Hepatocyte (in vitro differentiated cells): ENCODE results near the gene ODF2. TPM values are rescaled to one million over a fixed set of nuclear protein-coding genes. Genes with fewer than 3 reads are reported as not detected.

Source experiments
- DNase-seq: peaks from one replicate; pipeline ENCODE4 v3.0.0-alpha.2; 2016; ENCODE audit warnings: low spot score
- H2AFZ ChIP-seq: fragments of 200-600 bp; sonication (generic); 2 replicates; pipeline ENCODE4 v1.6.0; 2016; ENCODE audit warnings: antibody characterized with exemption, mild to moderate bottlenecking
- H3K27ac ChIP-seq: fragments of 200-600 bp; sonication (generic); 2 replicates; pipeline ENCODE4 v1.5.1; 2016; ENCODE audit warnings: mild to moderate bottlenecking
- H3K27me3 ChIP-seq: fragments of 200-600 bp; sonication (generic); 2 replicates; pipeline ENCODE4 v1.6.1; 2016
- H3K36me3 ChIP-seq: fragments of 200-600 bp; sonication (generic); replicated peaks from 2 replicates; pipeline ENCODE4 v1.5.1; 2016; ENCODE audit warnings: low read depth; ENCODE audit not compliant: insufficient read depth
- H3K4me1 ChIP-seq: fragments of 200-600 bp; sonication (generic); 2 replicates; pipeline ENCODE4 v1.5.1; 2016; ENCODE audit warnings: mild to moderate bottlenecking, moderate library complexity; ENCODE audit not compliant: insufficient read depth
- H3K4me2 ChIP-seq: fragments of 200-600 bp; sonication (generic); 2 replicates; pipeline ENCODE4 v1.6.0; 2016
- H3K4me3 ChIP-seq: fragments of 200-600 bp; sonication (generic); 2 replicates; pipeline ENCODE4 v1.5.1; 2016; ENCODE audit warnings: mild to moderate bottlenecking
- H3K79me2 ChIP-seq: fragments of 200-600 bp; sonication (generic); 2 replicates; pipeline ENCODE4 v1.6.0; 2017; ENCODE audit warnings: mild to moderate bottlenecking
- H3K9me2 ChIP-seq: fragments of 200-600 bp; sonication (generic); replicated peaks from 2 replicates; pipeline ENCODE4 v1.6.0; 2017; ENCODE audit warnings: mild to moderate bottlenecking; ENCODE audit not compliant: insufficient read depth
- H3K9me3 ChIP-seq: fragments of 200-600 bp; sonication (generic); 2 replicates; pipeline ENCODE4 v1.5.1; 2016; ENCODE audit warnings: low read depth, mild to moderate bottlenecking
- H4K20me1 ChIP-seq: fragments of 200-600 bp; sonication (generic); 2 replicates; pipeline ENCODE4 v1.6.0; 2016; ENCODE audit warnings: mild to moderate bottlenecking; ENCODE audit not compliant: insufficient read depth, poor library complexity, severe bottlenecking
- CTCF ChIP-seq: fragments of 200-600 bp; sonication (generic); IDR thresholded peaks from 2 replicates; pipeline ENCODE4 v1.5.1; 2016; ENCODE audit warnings: antibody characterized with exemption, mild to moderate bottlenecking; ENCODE audit not compliant: poor library complexity
- EZH2 ChIP-seq: fragments of 200-600 bp; sonication (generic); IDR thresholded peaks from 2 replicates; pipeline ENCODE4 v1.6.1; 2016; ENCODE audit warnings: antibody characterized with exemption, mild to moderate bottlenecking, borderline replicate concordance
- EZH2phosphoT487 ChIP-seq: fragments of 200-600 bp; sonication (generic); IDR thresholded peaks from one replicate; pipeline ENCODE4 v1.6.1; 2018; ENCODE audit warnings: antibody characterized with exemption, mild to moderate bottlenecking, low read depth, moderate library complexity; ENCODE audit not compliant: unreplicated experiment, severe bottlenecking
- WGBS: methylation state at CpG from one replicate; pipeline ENCODE4 v1.1.6; 2016; ENCODE audit warnings: low lambda C conversion rate; ENCODE audit errors: missing lambda C conversion rate; 5-methylcytosine and 5-hydroxymethylcytosine counted together
- polyA plus RNA-seq: library from polyadenylated mRNA; unstranded; fragments of >200 nt; fragmentation: Nextera tagmentation; extraction: Ambion mirVana; gene quantifications from 2 replicates; pipeline ENCODE4 v1.2.1, GENCODE V29; 2016
- total RNA-seq: library from RNA; depleted of rRNA; stranded (reverse); fragments of >200 nt; gene quantifications from 2 replicates; pipeline ENCODE4 v1.2.3, GENCODE V29; 2014

The ODF2 gene
- total and polyA plus RNA-seq, 2 experiments from 2014 or later: 18.4 to 20.5 TPM

GRCh38 chr9:128457207-128457606 is 1.4 kb downstream of the ODF2 start:
- no peak for DNase-seq
- H3K36me3 ChIP-seq: no peaks in the 10 kb centered on the region
- no peaks in the 10 kb centered on the region for H3K9me3 ChIP-seq
- H3K4me3 ChIP-seq: peak overlapping the region; percentile 63
- no peak for TF ChIP-seq CTCF
- no peak for TF ChIP-seq EZH2phosphoT487
- TF ChIP-seq EZH2: no peak
- H3K4me1 ChIP-seq: peaks cover 6% of the 10 kb centered on the region
- peaks cover 12% of the 10 kb centered on the region for H3K79me2 ChIP-seq
- no peaks in the 10 kb centered on the region for H3K9me2 ChIP-seq
- H3K4me2 ChIP-seq: peak overlapping the region; percentile 94
- no peaks in the 10 kb centered on the region for H4K20me1 ChIP-seq
- no peak overlapping the region for H3K27ac ChIP-seq
- H2AFZ ChIP-seq: no peak overlapping the region
- WGBS: 33% methylated on average over 14 of the region's 14 CpGs
- H3K27me3 ChIP-seq: no peaks in the 10 kb centered on the region

DNA sequence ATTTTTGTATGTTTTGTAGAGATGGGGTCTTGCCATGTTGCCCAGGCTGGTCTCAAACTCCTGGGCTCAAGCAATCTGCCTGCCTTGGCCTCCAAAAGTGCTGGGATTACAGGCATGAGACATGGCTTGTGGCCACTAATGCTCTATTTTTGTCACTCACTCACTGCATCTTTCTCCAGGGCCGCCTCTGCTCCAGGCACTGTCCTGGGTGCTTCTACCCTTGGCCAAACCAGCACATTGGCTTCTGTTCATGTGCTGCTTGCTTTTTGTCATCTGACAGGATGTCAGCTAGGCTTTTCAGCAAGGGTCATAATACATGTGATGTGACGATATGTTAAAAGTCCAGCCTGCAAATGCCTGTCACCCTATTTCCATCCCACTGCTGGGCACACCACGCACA is 3.2 kb downstream of the ODF2 start:
- H3K4me1 ChIP-seq: peaks cover 6% of the 10 kb centered on the region
- no peaks in the 10 kb centered on the region for H4K20me1 ChIP-seq
- no peak overlapping the region for H3K4me2 ChIP-seq
- H3K36me3 ChIP-seq: no peaks in the 10 kb centered on the region
- H3K27ac ChIP-seq: no peak overlapping the region
- TF ChIP-seq CTCF (no peak), EZH2 (no peak), EZH2phosphoT487 (no peak)
- H3K9me2 ChIP-seq: no peaks in the 10 kb centered on the region
- H3K4me3 ChIP-seq: no peak overlapping the region
- H3K9me3 ChIP-seq: no peaks in the 10 kb centered on the region
- WGBS: 95% methylated on average over 3 of the region's 3 CpGs
- H3K27me3 ChIP-seq: no peaks in the 10 kb centered on the region
- H3K79me2 ChIP-seq: peaks cover 12% of the 10 kb centered on the region
- H2AFZ ChIP-seq: no peak overlapping the region
- DNase-seq: no peak

DNA sequence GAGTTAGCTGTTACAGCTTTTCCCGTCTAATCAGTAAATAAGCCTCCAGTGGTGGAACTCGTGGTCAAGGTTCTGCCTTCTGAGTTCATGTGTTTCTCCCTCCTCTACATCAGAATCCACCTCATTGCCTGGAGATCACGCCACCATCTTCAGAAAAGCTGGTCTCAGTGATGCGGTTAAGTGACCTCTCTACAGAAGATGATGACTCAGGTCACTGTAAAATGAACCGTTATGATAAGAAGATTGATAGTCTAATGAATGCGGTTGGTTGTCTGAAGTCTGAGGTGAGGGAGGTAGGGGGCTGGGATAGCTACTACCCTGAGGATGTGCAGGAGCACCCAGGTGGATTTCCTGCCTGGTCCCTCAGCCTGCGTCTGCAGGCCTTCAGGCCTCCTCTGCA is 13.3 kb downstream of the ODF2 start:
- 91% methylated on average over 7 of the region's 7 CpGs for WGBS
- no peaks in the 10 kb centered on the region for H3K9me3 ChIP-seq
- no peak overlapping the region for H3K4me2 ChIP-seq
- H2AFZ ChIP-seq: no peak overlapping the region
- no peaks in the 10 kb centered on the region for H3K9me2 ChIP-seq
- H3K4me3 ChIP-seq: no peak overlapping the region
- no peaks in the 10 kb centered on the region for H4K20me1 ChIP-seq
- H3K36me3 ChIP-seq: no peaks in the 10 kb centered on the region
- no peak overlapping the region for H3K27ac ChIP-seq
- no peaks in the 10 kb centered on the region for H3K27me3 ChIP-seq
- no peak for DNase-seq
- TF ChIP-seq CTCF: no peak
- no peak for TF ChIP-seq EZH2
- TF ChIP-seq EZH2phosphoT487: no peak
- H3K4me1 ChIP-seq: no peaks in the 10 kb centered on the region
- H3K79me2 ChIP-seq: no peaks in the 10 kb centered on the region

DNA sequence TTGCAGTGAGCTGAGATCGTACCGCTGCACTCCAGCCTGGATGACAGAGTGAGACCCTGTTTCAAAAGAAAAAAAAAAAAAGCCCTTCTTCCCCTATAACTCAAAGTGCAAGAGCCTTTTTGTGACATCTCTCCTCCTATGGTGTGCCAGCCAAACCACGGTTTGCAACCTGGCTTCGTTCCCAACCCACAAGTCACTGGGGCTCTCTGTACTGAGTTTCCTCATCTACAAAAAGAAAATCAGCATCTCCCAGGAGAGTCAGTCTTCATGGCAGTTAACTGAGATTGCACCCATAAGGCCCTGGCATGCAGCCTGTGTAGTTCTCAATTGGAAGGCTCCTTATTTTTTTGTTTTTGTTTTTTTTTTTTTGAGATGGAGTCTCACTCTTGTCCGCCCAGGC is 14.8 kb downstream of the ODF2 start:
- H3K27me3 ChIP-seq: no peaks in the 10 kb centered on the region
- H3K4me3 ChIP-seq: no peak overlapping the region
- no peaks in the 10 kb centered on the region for H3K79me2 ChIP-seq
- no peaks in the 10 kb centered on the region for H3K9me2 ChIP-seq
- no peaks in the 10 kb centered on the region for H3K4me1 ChIP-seq
- H2AFZ ChIP-seq: no peak overlapping the region
- no peaks in the 10 kb centered on the region for H4K20me1 ChIP-seq
- no peak overlapping the region for H3K27ac ChIP-seq
- TF ChIP-seq EZH2phosphoT487 (no peak), EZH2 (no peak), CTCF (no peak)
- WGBS: 95% methylated on average over 5 of the region's 5 CpGs
- no peak for DNase-seq
- H3K9me3 ChIP-seq: no peaks in the 10 kb centered on the region
- H3K36me3 ChIP-seq: no peaks in the 10 kb centered on the region
- H3K4me2 ChIP-seq: no peak overlapping the region
